Measurements from ENCODE around the gene PURB. TPM values are rescaled to one million over a fixed set of nuclear protein-coding genes. Genes with fewer than 3 reads are reported as not detected.

The PURB gene
- total and polyA plus RNA-seq, 5 experiments from 2014 or later = 2.0 to 28.1 (median 3.2) TPM

- DNase-seq (no peak), ATAC-seq (no peak)
- peak overlapping the region in 3 of 10 donors; percentile 82 to 92 (median 90) for H3K27ac Mint-ChIP-seq
- H3K4me1 Mint-ChIP-seq = peaks cover 0 to 6% (median 3%) of the 10 kb centered on the region in 4 donors
- peaks cover 0 to 4% (median 0%) of the 10 kb centered on the region in 5 donors for H3K27me3 Mint-ChIP-seq
- POLR2A ChIA-PET = no interaction called here
- H3K9me3 Mint-ChIP-seq = no peaks in the 10 kb centered on the region
- H3K4me3 Mint-ChIP-seq = no peak overlapping the region
- no peaks in the 10 kb centered on the region for H3K36me3 Mint-ChIP-seq
Measured at GRCh38 chr7:44911911-44912310, 26.6 kb upstream of the PURB start.

GRCh38 chr7:44909596-44910389 lies 24.5 kb upstream of the PURB start:
- Mint-ChIP-seq H3K36me3 (no peaks in the 10 kb centered on the region), H3K4me3 (no peak overlapping the region), H3K4me1 (peaks cover 0 to 2% (median 0%) of the 10 kb centered on the region in 4 donors), H3K27ac (peak overlapping the region in 3 of 10 donors; percentile 22 to 38 (median 26)), H3K9me3 (no peaks in the 10 kb centered on the region), H3K27me3 (peaks cover 0 to 4% (median 1%) of the 10 kb centered on the region in 5 donors)
- DNase-seq (no peak), ATAC-seq (no peak)
- POLR2A ChIA-PET = interaction anchor here (0.6 to 1.2 kb wide), 2 partner anchors 25 to 95 kb away, joined by 3 to 4 read pairs; no protein-coding TSS in a partner anchor

GRCh38 chr7:44906965-44907364 lies 21.6 kb upstream of the PURB start:
- no peak for ATAC-seq
- Mint-ChIP-seq H3K36me3 (no peaks in the 10 kb centered on the region), H3K27ac (no peak overlapping the region), H3K9me3 (no peaks in the 10 kb centered on the region), H3K4me3 (no peak overlapping the region), H3K4me1 (no peaks in the 10 kb centered on the region), H3K27me3 (peaks cover 0 to 4% (median 1%) of the 10 kb centered on the region in 5 donors)
- no peak for DNase-seq
- POLR2A ChIA-PET = no interaction called here

GRCh38 chr7:44905002-44905635 lies 19.8 kb upstream of the PURB start:
- ATAC-seq = no peak
- H3K4me3 Mint-ChIP-seq = no peak overlapping the region
- H3K27me3 Mint-ChIP-seq = peaks cover 0 to 4% (median 1%) of the 10 kb centered on the region in 5 donors
- H3K36me3 Mint-ChIP-seq = no peaks in the 10 kb centered on the region
- H3K9me3 Mint-ChIP-seq = no peaks in the 10 kb centered on the region
- peak overlapping the region in 3 of 10 donors; percentile 21 to 62 (median 49) for H3K27ac Mint-ChIP-seq
- no peaks in the 10 kb centered on the region for H3K4me1 Mint-ChIP-seq
- no peak for DNase-seq
- POLR2A ChIA-PET = interaction anchor here (1.1 kb wide), 1 partner anchor 19 kb away, joined by 3 read pairs; no protein-coding TSS in a partner anchor

GRCh38 chr7:44899443-44899842 lies 14.1 kb upstream of the PURB start:
- Mint-ChIP-seq H3K27ac (peak overlapping the region in 1 of 10 donors; percentile 75), H3K9me3 (no peaks in the 10 kb centered on the region), H3K4me1 (peaks cover 0 to 6% (median 5%) of the 10 kb centered on the region in 4 donors), H3K4me3 (no peak overlapping the region), H3K36me3 (no peaks in the 10 kb centered on the region), H3K27me3 (no peaks in the 10 kb centered on the region)
- no peak for ATAC-seq
- no peak for DNase-seq
- POLR2A ChIA-PET = no interaction called here

- H3K36me3 Mint-ChIP-seq = no peaks in the 10 kb centered on the region
- ATAC-seq (no peak), DNase-seq (no peak)
- peaks cover 4 to 9% (median 6%) of the 10 kb centered on the region in 4 donors for H3K4me1 Mint-ChIP-seq
- POLR2A ChIA-PET = interaction anchor here (0.6 to 0.7 kb wide), 2 partner anchors 20 to 136 kb away, joined by 4 read pairs; no protein-coding TSS in a partner anchor
- peak overlapping the region in 1 of 10 donors; percentile 51 for H3K27ac Mint-ChIP-seq
- no peaks in the 10 kb centered on the region for H3K27me3 Mint-ChIP-seq
- no peaks in the 10 kb centered on the region for H3K9me3 Mint-ChIP-seq
- no peak overlapping the region for H3K4me3 Mint-ChIP-seq
Measured at GRCh38 chr7:44898039-44898438, 12.7 kb upstream of the PURB start.

- H3K4me1 Mint-ChIP-seq = peaks cover 9 to 10% (median 10%) of the 10 kb centered on the region in 4 donors
- H3K4me3 Mint-ChIP-seq = no peak overlapping the region
- H3K27ac Mint-ChIP-seq = peak overlapping the region in 2 of 10 donors; percentile 18 to 51
- no peaks in the 10 kb centered on the region for H3K9me3 Mint-ChIP-seq
- ATAC-seq = no peak
- no peak for DNase-seq
- no peaks in the 10 kb centered on the region for H3K36me3 Mint-ChIP-seq
- no peaks in the 10 kb centered on the region for H3K27me3 Mint-ChIP-seq
- POLR2A ChIA-PET = interaction anchor here (0.7 kb wide), 1 partner anchor 17 kb away, joined by 3 read pairs; no protein-coding TSS in a partner anchor
Measured at GRCh38 chr7:44897309-44897708, 12.0 kb upstream of the PURB start.

- ATAC-seq (no peak), DNase-seq (no peak)
- no peaks in the 10 kb centered on the region for H3K27me3 Mint-ChIP-seq
- H3K4me1 Mint-ChIP-seq = peaks cover 21 to 28% (median 26%) of the 10 kb centered on the region in 4 donors
- H3K27ac Mint-ChIP-seq = peak overlapping the region in 4 of 10 donors; percentile 17 to 72 (median 32)
- no peaks in the 10 kb centered on the region for H3K36me3 Mint-ChIP-seq
- H3K9me3 Mint-ChIP-seq = no peaks in the 10 kb centered on the region
- H3K4me3 Mint-ChIP-seq = no peak overlapping the region
- POLR2A ChIA-PET = interaction anchor here (3.5 kb wide), 1 partner anchor 10 kb away, joined by 16 read pairs; the partner anchor contains the start of gene PURB
Measured at GRCh38 chr7:44894888-44895580, 9.7 kb upstream of the PURB start.

- Mint-ChIP-seq H3K9me3 (no peaks in the 10 kb centered on the region), H3K27ac (peak overlapping the region in 8 of 10 donors; percentile 15 to 98 (median 69)), H3K27me3 (no peaks in the 10 kb centered on the region), H3K4me3 (no peak overlapping the region), H3K4me1 (peaks cover 21 to 31% (median 26%) of the 10 kb centered on the region in 4 donors), H3K36me3 (no peaks in the 10 kb centered on the region)
- DNase-seq (no peak), ATAC-seq (no peak)
- POLR2A ChIA-PET = interaction anchor here (3.5 kb wide), 1 partner anchor 9 kb away, joined by 16 read pairs; the partner anchor contains the start of gene PURB
Measured at GRCh38 chr7:44893710-44894234, 8.4 kb upstream of the PURB start.

GRCh38 chr7:44891791-44892190 lies 6.5 kb upstream of the PURB start:
- Mint-ChIP-seq H3K9me3 (no peaks in the 10 kb centered on the region), H3K4me1 (peaks cover 14 to 30% (median 26%) of the 10 kb centered on the region in 4 donors), H3K4me3 (peak overlapping the region in 9 of 10 donors; percentile 21 to 83 (median 64)), H3K27ac (peak overlapping the region; percentile 92 to 99 (median 98)), H3K36me3 (no peaks in the 10 kb centered on the region), H3K27me3 (no peaks in the 10 kb centered on the region)
- DNase-seq (no peak), ATAC-seq (peak; percentile 5 to 18)
- POLR2A ChIA-PET = interaction anchor here (0.5 to 2.0 kb wide), 4 partner anchors 45 to 267 kb away, joined by 3 to 7 read pairs (median 4); partner anchors contain the start of gene H2AZ2

GRCh38 chr7:44891372-44891771 lies 6.0 kb upstream of the PURB start:
- ATAC-seq (peak; percentile 97 to 98), DNase-seq (peak in 9 of 10 donors; percentile 12 to 77 (median 63))
- Mint-ChIP-seq H3K4me3 (peak overlapping the region; percentile 21 to 83 (median 63)), H3K27ac (peak overlapping the region; percentile 92 to 99 (median 98)), H3K36me3 (no peaks in the 10 kb centered on the region), H3K4me1 (peaks cover 14 to 34% (median 26%) of the 10 kb centered on the region in 4 donors), H3K9me3 (no peaks in the 10 kb centered on the region), H3K27me3 (no peaks in the 10 kb centered on the region)
- POLR2A ChIA-PET = interaction anchor here (0.5 to 2.0 kb wide), 4 partner anchors 44 to 268 kb away, joined by 3 to 7 read pairs (median 4); partner anchors contain the start of gene H2AZ2

Measured in naive thymus-derived CD8-positive, alpha-beta T cell (primary cell).